Measurements from ENCODE around the gene TOMM20. TPM values are rescaled to one million over a fixed set of nuclear protein-coding genes. Genes with fewer than 3 reads are reported as not detected.

The TOMM20 gene
- total RNA-seq, 2 donors from 2014 or later = 54.7 to 75.2 TPM

GRCh38 chr1:235076504-235077162 lies 52.0 kb downstream of the TOMM20 start:
- no peaks in the 10 kb centered on the region for H3K36me3 ChIP-seq (replicated peaks in 1 of 2; ENCODE audit: insufficient read depth in 1 of 2, low read depth in 2 of 2)
- H3K9me3 ChIP-seq = no peaks in the 10 kb centered on the region
- intact Hi-C loops (cut with DNase I) = no loop called here
- 93 to 97% methylated on average over 14 to 16 of the region's 16 CpGs for WGBS, 2 donors
- no peak overlapping the region for H3K4me3 ChIP-seq
- no peak for DNase-seq
- peak overlapping the region; percentile 1 to 97 (median 94) for H3K27ac ChIP-seq
- H3K27me3 ChIP-seq = no peaks in the 10 kb centered on the region
- ATAC-seq = no peak
- no peak for TF ChIP-seq POLR2A (IDR thresholded peaks at IDR 0.05)
- TF ChIP-seq CTCF (IDR thresholded peaks at IDR 0.05) = no peak
- peaks cover 80% of the 10 kb centered on the region for H3K4me1 ChIP-seq

- Histone ChIP-seq H3K4me3 (no peak overlapping the region), H3K27ac (peak overlapping the region; percentile 93 to 99 (median 97)), H3K36me3 (replicated peaks in 1 of 2; ENCODE audit: insufficient read depth in 1 of 2, low read depth in 2 of 2) (no peaks in the 10 kb centered on the region), H3K27me3 (no peaks in the 10 kb centered on the region), H3K9me3 (no peaks in the 10 kb centered on the region), H3K4me1 (peaks cover 85% of the 10 kb centered on the region)
- no peak for DNase-seq
- intact Hi-C loops (cut with DNase I) = no loop called here
- no peak for ATAC-seq
- 60 to 76% methylated on average over 8 of the region's 8 CpGs for WGBS, 2 donors
- peak in 2 of 7 experiments; percentile 12 to 22 for TF ChIP-seq CTCF (IDR thresholded peaks at IDR 0.05)
- no peak for TF ChIP-seq POLR2A (IDR thresholded peaks at IDR 0.05)
Observed at GRCh38 chr1:235075777-235076308, 52.8 kb downstream of the TOMM20 start.

GRCh38 chr1:235075048-235075776 lies 53.4 kb downstream of the TOMM20 start:
- H3K36me3 ChIP-seq (replicated peaks in 1 of 2; ENCODE audit: insufficient read depth in 1 of 2, low read depth in 2 of 2) = no peaks in the 10 kb centered on the region
- H3K27me3 ChIP-seq = no peaks in the 10 kb centered on the region
- WGBS, 2 donors = 33 to 38% methylated on average over 23 to 25 of the region's 25 CpGs
- no peaks in the 10 kb centered on the region for H3K9me3 ChIP-seq
- H3K27ac ChIP-seq = peak overlapping the region; percentile 93 to 99 (median 97)
- ATAC-seq = peak; percentile 3
- intact Hi-C loops (cut with DNase I) = no loop called here
- TF ChIP-seq POLR2A (IDR thresholded peaks at IDR 0.05) = peak in 2 of 3 donors; percentile 55 to 65
- no peak for TF ChIP-seq CTCF (IDR thresholded peaks at IDR 0.05)
- no peak overlapping the region for H3K4me3 ChIP-seq
- DNase-seq = peak; percentile 59 to 76 (median 74)
- H3K4me1 ChIP-seq = peaks cover 88% of the 10 kb centered on the region

- 0 to 7% methylated on average over 7 to 14 of the region's 14 CpGs for WGBS, 2 donors
- no peaks in the 10 kb centered on the region for H3K36me3 ChIP-seq (replicated peaks in 1 of 2; ENCODE audit: insufficient read depth in 1 of 2, low read depth in 2 of 2)
- no peak overlapping the region for H3K4me3 ChIP-seq
- peak; percentile 61 to 67 (median 64) for DNase-seq
- intact Hi-C loops (cut with DNase I) = no loop called here
- H3K9me3 ChIP-seq = no peaks in the 10 kb centered on the region
- ATAC-seq = peak; percentile 10
- peaks cover 88% of the 10 kb centered on the region for H3K4me1 ChIP-seq
- H3K27me3 ChIP-seq = no peaks in the 10 kb centered on the region
- H3K27ac ChIP-seq = peak overlapping the region; percentile 93 to 99 (median 97)
- TF ChIP-seq POLR2A (IDR thresholded peaks at IDR 0.05) (peak in 2 of 3 donors; percentile 65 to 68), CTCF (IDR thresholded peaks at IDR 0.05) (peak in 1 of 7 experiments; percentile 7)
Observed at GRCh38 chr1:235074523-235075047, 54.1 kb downstream of the TOMM20 start.

Data from body of pancreas (tissue), 4 donors.